ENCODE measurements around the gene NSUN3. TPM values are rescaled to one million over a fixed set of nuclear protein-coding genes. Genes with fewer than 3 reads are reported as not detected.
"Not testable (repeated sequence)": the region's sequence is repeated elsewhere in the genome, so short reads cannot be mapped to it uniquely, and the experiment has no call there.

The NSUN3 gene
- total and polyA plus RNA-seq, 10 of the 15 experiments (the other 5 are each of a cell fraction or from before 2014, with no cell fraction given), result 9.1 to 20.3 (median 11.7) TPM

GRCh38 chr3:94080552-94080951, 17.7 kb downstream of the NSUN3 start:
- ChIA-PET CTCF (interaction anchor here (2.0 kb wide), 1 partner anchor 9 kb away, joined by 6 read pairs; no protein-coding TSS in a partner anchor), POLR2A (interaction anchor here (1.1 kb wide), 1 partner anchor 18 kb away, joined by 3 read pairs; the partner anchor contains the start of genes DHFR2 and NSUN3)
- H3K4me3 ChIP-seq; RAD21 ChIA-PET (ENCODE audit: unreplicated experiment); H2AFZ ChIP-seq (ENCODE audit: control insufficient read depth, low read depth, low read length); H3K79me2 ChIP-seq (ENCODE audit: control insufficient read depth, insufficient read depth, low read length); intact Hi-C loops (cut with micrococcal nuclease; ENCODE audit: unreplicated experiment); H3K4me1 ChIP-seq (ENCODE audit: control insufficient read depth, insufficient read depth, low read length); H3K9ac ChIP-seq (ENCODE audit: control insufficient read depth, insufficient read depth, low read length); FAIRE-seq; DNase-seq (ENCODE audit: low read depth, low spot score); H3K27ac ChIP-seq (ENCODE audit: control insufficient read depth, insufficient read depth); ATAC-seq; H3K27me3 ChIP-seq (replicated peaks in 1 of 2; ENCODE audit: control insufficient read depth in 2 of 2, insufficient read depth in 2 of 2, low read length in 1 of 2); BruUV-seq (replicated peaks); SMC1A ChIA-PET (ENCODE audit: uncharacterized antibody, unreplicated experiment); H4K20me1 ChIP-seq (ENCODE audit: control insufficient read depth, insufficient read depth); H3K4me2 ChIP-seq (ENCODE audit: control insufficient read depth, insufficient read depth); in situ Hi-C loops (cut with MboI); H3K9me3 ChIP-seq (replicated peaks; ENCODE audit: control insufficient read depth, insufficient read depth, low read length): not testable (repeated sequence)
- WGBS (ENCODE audit: insufficient coverage, insufficient replicate concordance, low lambda C conversion rate, missing lambda C conversion rate), result 100% methylated on average over 5 of the region's 5 CpGs
- H3K36me3 ChIP-seq (ENCODE audit: control insufficient read depth in 2 of 2, insufficient read depth in 2 of 2, low read length in 1 of 2), result peaks cover 0 to 16% of the 10 kb centered on the region in 2 experiments; a peak in 3 of 4 replicates

GRCh38 chr3:94081884-94082283, 19.0 kb downstream of the NSUN3 start:
- Histone ChIP-seq H3K79me2 (ENCODE audit: control insufficient read depth, insufficient read depth, low read length) (no peaks in the 10 kb centered on the region; the same call in 1 of the 2 replicates), H3K27me3 (replicated peaks in 1 of 2; ENCODE audit: control insufficient read depth in 2 of 2, insufficient read depth in 2 of 2, low read length in 1 of 2) (no peaks in the 10 kb centered on the region), H3K4me2 (ENCODE audit: control insufficient read depth, insufficient read depth) (no peak overlapping the region), H3K4me3 (no peak overlapping the region), H3K27ac (ENCODE audit: control insufficient read depth, insufficient read depth) (no peak overlapping the region), H2AFZ (ENCODE audit: control insufficient read depth, low read depth, low read length) (no peak overlapping the region), H3K4me1 (ENCODE audit: control insufficient read depth, insufficient read depth, low read length) (no peaks in the 10 kb centered on the region; the same call in 1 of the 2 replicates), H4K20me1 (ENCODE audit: control insufficient read depth, insufficient read depth) (no peaks in the 10 kb centered on the region), H3K36me3 (ENCODE audit: control insufficient read depth in 2 of 2, insufficient read depth in 2 of 2, low read length in 1 of 2) (peaks cover 0 to 16% of the 10 kb centered on the region in 2 experiments; a peak in 3 of 4 replicates), H3K9ac (ENCODE audit: control insufficient read depth, insufficient read depth, low read length) (no peak overlapping the region), H3K9me3 (replicated peaks; ENCODE audit: control insufficient read depth, insufficient read depth, low read length) (no peaks in the 10 kb centered on the region; the same call in 1 of the 3 replicates)
- no peak for ATAC-seq
- ChIA-PET CTCF (interaction anchor here (0.6 to 1.8 kb wide), 5 partner anchors 12 to 79 kb away, joined by 3 to 15 read pairs (median 3); partner anchors contain the start of genes DHFR2 and NSUN3), RAD21 (ENCODE audit: unreplicated experiment) (interaction anchor here (1.8 kb wide), 1 partner anchor 13 kb away, joined by 5 read pairs; no protein-coding TSS in a partner anchor), SMC1A (ENCODE audit: uncharacterized antibody, unreplicated experiment) (interaction anchor here (0.7 to 1.8 kb wide), 5 partner anchors 10 to 19 kb away, joined by 3 to 7 read pairs (median 3); partner anchors contain the start of genes DHFR2 and NSUN3), POLR2A (interaction anchor here (0.9 to 1.3 kb wide), 2 partner anchors 11 to 19 kb away, joined by 3 to 6 read pairs; partner anchors contain the start of genes DHFR2 and NSUN3)
- no peak for FAIRE-seq
- intact Hi-C loops (cut with micrococcal nuclease; ENCODE audit: unreplicated experiment) (no loop called here), in situ Hi-C loops (cut with MboI) (no loop called here)
- whole genome bisulfite sequencing (ENCODE audit: insufficient coverage, insufficient replicate concordance, low lambda C conversion rate, missing lambda C conversion rate), result 97% methylated on average over 5 of the region's 5 CpGs
- no TSS peak for BruUV-seq (replicated peaks)
- TF ChIP-seq RB1 (IDR thresholded peaks at IDR 0.05; ENCODE audit: borderline replicate concordance), result no peak
- TF ChIP-seq RCOR1 (conservative IDR thresholded peaks at IDR 0.05; ENCODE audit: low read depth, low read length), result no peak
- no peak for TF ChIP-seq SREBF2 (IDR thresholded peaks at IDR 0.05; ENCODE audit: low read length)
- TF ChIP-seq BHLHE40 (IDR thresholded peaks at IDR 0.05; ENCODE audit: borderline replicate concordance in 1 of 2, low read depth in 2 of 2, low read length in 1 of 2), result no peak
- TF ChIP-seq SIN3A (IDR thresholded peaks at IDR 0.05; ENCODE audit: low read depth, low read length), result no peak
- TF ChIP-seq SMAD5 (IDR thresholded peaks at IDR 0.05; ENCODE audit: low read depth), result no peak
- no peak for TF ChIP-seq MTA2 (IDR thresholded peaks at IDR 0.05; ENCODE audit: low read depth)
- TF ChIP-seq RUNX3 (IDR thresholded peaks at IDR 0.05; ENCODE audit: low read length), result no peak
- TF ChIP-seq POLR2AphosphoS5 (IDR thresholded peaks at IDR 0.05; ENCODE audit: low read length), result no peak
- no peak for TF ChIP-seq MAX (IDR thresholded peaks at IDR 0.05; ENCODE audit: low read depth, low read length)
- DNase-seq (ENCODE audit: low read depth, low spot score), result no peak
